WI38 (cell line): ENCODE measurements around the gene SMIM43.

Experiments
- H3K4me3 ChIP-seq: 2 replicates; pipeline ENCODE4 v1.5.1; 2011; ENCODE audit warnings: low read depth, mild to moderate bottlenecking, control low read depth, low read length
- TF ChIP-seq, protein P1 (sequence below): IDR thresholded peaks from 2 replicates; pipeline ENCODE4 v1.5.1; 2012; ENCODE audit warnings: low read depth, mild to moderate bottlenecking, control low read depth, low read length

Gene SMIM43

DNA sequence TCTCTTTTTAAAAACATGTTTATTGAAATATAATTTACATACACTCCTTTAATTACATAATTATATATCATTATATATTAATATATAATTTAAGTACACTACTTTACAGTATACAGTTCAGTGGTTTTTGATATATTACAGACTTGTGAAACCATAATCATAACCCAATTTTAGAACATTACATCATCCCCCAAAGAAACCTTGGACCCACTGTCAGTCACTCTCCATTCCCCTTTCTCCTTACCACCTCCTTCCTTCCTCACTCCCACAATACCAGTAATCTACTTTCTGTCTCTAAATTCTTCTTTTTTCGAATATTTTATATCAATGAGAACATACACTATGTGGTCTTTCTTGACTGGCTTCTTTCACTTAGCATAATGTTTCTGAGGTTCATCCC lies 18.2 kb upstream of the SMIM43 start:
- H3K4me3 ChIP-seq = no peak overlapping the region
- TF ChIP-seq, protein P1, sequence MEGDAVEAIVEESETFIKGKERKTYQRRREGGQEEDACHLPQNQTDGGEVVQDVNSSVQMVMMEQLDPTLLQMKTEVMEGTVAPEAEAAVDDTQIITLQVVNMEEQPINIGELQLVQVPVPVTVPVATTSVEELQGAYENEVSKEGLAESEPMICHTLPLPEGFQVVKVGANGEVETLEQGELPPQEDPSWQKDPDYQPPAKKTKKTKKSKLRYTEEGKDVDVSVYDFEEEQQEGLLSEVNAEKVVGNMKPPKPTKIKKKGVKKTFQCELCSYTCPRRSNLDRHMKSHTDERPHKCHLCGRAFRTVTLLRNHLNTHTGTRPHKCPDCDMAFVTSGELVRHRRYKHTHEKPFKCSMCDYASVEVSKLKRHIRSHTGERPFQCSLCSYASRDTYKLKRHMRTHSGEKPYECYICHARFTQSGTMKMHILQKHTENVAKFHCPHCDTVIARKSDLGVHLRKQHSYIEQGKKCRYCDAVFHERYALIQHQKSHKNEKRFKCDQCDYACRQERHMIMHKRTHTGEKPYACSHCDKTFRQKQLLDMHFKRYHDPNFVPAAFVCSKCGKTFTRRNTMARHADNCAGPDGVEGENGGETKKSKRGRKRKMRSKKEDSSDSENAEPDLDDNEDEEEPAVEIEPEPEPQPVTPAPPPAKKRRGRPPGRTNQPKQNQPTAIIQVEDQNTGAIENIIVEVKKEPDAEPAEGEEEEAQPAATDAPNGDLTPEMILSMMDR = no peak

DNA sequence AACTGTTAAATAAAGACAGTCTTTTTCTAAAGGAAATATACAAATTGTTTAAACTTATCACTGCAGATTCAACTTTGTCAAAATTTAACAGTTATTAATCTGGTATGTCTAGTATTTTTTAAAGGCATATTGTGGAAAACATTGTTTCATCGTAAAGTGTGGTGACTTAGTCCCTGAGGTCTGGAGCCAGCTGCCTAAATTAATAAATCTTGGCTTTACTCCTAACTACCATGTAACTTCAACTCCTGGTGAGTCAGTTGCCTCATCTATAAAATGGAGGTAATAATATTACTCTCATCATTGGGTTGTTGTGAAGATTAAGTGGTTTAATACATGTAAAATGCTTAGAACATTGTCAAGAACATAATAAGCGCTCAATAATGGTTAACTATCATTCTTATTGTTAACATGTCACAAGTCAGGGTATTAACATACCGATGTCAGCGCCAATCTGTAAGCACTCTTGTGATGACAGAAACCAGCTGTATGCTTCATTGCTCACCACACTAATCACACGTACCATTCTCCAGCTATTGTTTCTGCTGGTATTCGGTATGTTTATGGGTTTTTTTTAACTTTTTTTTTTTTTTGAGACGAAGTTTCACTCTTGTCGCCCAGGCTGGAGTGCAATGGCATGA lies 14.1 kb upstream of the SMIM43 start:
- TF ChIP-seq, protein P1 = no peak
- H3K4me3 ChIP-seq = no peak overlapping the region

DNA sequence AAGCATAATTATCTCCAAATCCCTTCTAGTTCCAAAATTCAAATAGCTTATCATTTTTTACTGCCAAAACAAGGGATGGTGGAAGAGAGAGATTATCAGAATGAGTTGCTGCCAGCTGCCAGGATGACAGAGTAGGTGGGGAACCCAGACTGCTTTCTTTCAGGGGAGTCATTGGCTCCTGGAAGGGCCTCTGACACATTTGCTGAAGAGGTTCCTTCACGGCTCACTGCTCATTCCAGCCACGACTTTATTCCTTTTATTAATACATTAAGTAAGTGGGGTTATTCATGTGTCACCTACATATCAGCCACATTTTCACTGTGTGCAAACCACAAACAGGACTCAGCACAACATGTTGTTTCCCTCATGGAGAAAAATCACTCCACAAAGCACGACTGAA lies 12.7 kb upstream of the SMIM43 start:
- no peak overlapping the region for H3K4me3 ChIP-seq
- TF ChIP-seq, protein P1 = no peak

DNA sequence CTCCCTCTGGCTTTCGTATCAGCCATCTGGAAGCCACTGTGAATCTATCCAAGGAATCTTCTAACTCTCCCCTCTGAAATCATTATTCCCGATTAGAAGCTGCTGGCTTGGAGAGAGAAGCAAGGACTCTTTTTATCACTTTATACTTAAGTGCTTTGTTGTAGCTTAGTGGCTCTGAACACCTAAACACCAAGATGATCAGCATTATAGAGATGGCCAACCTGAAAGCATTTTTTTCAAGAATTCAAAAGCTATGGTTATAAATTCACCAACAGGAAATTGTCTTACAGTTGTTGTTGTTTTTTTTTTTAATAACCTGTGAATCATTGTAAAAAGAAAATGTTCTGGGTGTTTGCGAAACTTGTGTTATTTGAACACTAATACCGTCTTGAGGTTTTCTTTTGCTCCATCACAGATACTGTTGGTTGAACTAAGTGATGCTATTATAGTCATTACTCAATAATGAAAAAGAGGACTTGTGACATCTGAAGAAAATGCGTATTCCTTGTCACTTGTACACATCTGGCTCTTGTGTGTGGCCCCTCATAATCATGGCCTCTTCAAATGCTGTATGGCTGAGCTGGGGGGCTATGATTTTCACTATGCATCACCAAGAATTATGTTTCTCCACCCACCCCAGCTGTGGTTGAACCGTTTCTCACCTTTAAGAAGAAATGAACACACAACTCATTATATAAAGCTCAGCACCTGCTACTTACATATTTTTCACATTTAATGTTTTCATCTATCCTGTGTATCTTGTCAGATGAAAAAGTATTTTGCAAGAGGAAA lies 11.8 kb upstream of the SMIM43 start:
- no peak overlapping the region for H3K4me3 ChIP-seq
- TF ChIP-seq, protein P1 = no peak

DNA sequence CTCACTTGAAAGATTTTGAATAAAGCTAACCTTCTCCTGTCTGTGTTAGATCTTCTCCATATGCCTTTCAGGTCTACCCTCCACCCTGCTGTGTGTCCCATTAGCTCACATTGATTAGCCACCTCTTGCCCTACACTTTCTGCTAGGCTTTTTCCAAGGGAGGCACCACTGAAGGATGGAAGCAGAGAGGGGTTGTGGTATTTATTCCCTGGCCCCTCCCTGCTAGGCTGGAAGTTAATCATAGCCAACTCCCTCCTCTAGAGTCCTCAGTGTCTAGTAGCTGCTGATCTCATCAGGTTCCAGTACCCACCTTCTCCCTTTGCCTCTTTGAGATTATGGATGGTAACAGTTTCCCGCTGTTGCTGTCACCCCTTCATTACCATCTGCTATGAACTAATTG lies 8.9 kb upstream of the SMIM43 start:
- H3K4me3 ChIP-seq = no peak overlapping the region
- TF ChIP-seq, protein P1 = no peak

DNA sequence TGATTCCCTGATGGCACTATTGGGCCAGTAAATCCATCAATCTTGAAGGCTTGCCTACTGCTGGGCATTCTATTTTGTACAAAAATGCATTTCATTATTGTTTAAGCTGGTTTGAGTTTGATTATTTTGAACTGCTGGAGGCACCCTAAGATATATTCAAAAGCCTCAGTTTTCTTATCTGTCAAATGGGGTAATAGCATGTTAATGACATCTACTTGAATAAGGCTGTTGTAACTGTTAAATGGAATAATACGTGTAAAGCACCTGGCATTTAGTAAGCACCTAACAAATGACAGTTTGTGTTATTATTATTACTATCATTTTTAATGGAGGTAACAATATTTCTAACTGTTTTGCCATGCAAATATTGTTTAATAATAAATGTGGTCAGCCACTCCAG lies 6.9 kb upstream of the SMIM43 start:
- TF ChIP-seq, protein P1 = no peak

DNA sequence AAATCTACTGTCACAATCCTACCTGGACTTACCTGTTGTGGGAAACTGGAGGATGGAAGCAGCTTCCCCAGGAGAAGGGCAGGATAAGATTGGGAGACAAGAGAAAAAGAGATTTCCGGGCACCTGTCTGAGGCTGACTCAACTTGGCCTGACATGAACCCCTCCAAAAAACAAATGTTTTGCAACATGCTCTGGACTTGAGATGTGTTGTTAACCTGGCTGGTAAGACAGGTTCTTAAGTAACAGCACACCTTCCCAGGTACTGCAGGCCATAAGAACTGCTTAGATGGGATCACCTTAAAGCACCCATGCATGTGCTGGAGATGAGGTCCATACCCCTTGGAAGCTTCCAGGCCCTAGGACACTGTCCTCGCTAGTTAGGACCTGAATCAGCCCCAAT lies 4.4 kb upstream of the SMIM43 start:
- H3K4me3 ChIP-seq = no peak overlapping the region
- TF ChIP-seq, protein P1 = no peak

More for the DNA sequence above, 6.9 kb upstream of the SMIM43 start:
- H3K4me3 ChIP-seq = no peak overlapping the region
